Transverse colon (tissue), 4 donors: ENCODE results near the gene FRMPD4.

Experiments used
- CTCF ChIP-seq, 5 experiments: fragments of 200-600 bp in 3 of 5; fragments of 450-650 bp in 2 of 5; sonication (generic) in 3 of 5; IDR thresholded peaks; 1 replicate in 2 of 5; 2 replicates in 3 of 5; pipeline ENCODE4 v1.5.1; 2016 to 2017; ENCODE audit warnings: antibody characterized with exemption in 5 of 5, inconsistent platforms in 3 of 5, mild to moderate bottlenecking in 2 of 5, moderate library complexity in 1 of 5
- EP300 ChIP-seq: sonication (generic); formaldehyde crosslinking; IDR thresholded peaks from one replicate; pipeline ENCODE4 v1.6.1; 2017; ENCODE audit warnings: antibody characterized with exemption, low read depth
- POLR2A ChIP-seq: fragments of 450-650 bp; IDR thresholded peaks from one replicate; pipeline ENCODE4 v1.6.1; 2016; ENCODE audit warnings: antibody characterized with exemption, mild to moderate bottlenecking, moderate library complexity
- POLR2AphosphoS5 ChIP-seq, 3 donors: sonication (generic); formaldehyde crosslinking; IDR thresholded peaks; one replicate each; pipeline ENCODE4 v1.6.1; 2016; ENCODE audit warnings: antibody characterized with exemption in 3 of 3

- no peak for TF ChIP-seq CTCF (IDR thresholded peaks at IDR 0.05)
- TF ChIP-seq POLR2AphosphoS5 (IDR thresholded peaks at IDR 0.05), result no peak
- no peak for TF ChIP-seq EP300
- TF ChIP-seq POLR2A, result no peak
Measured at GRCh38 chrX:12329476-12329875, 191.2 kb downstream of the FRMPD4 start.
